Central memory CD4-positive, alpha-beta T cell (primary cell): ENCODE measurements around the gene CXCL16.

Source experiments
- DNase-seq: peaks from one replicate; pipeline ENCODE4 v3.0.0; 2022
- total RNA-seq, 3 experiments: gene quantifications; one replicate each; lab custom pipeline; 2026; lab: John Stamatoyannopoulos, UW

CXCL16 gene, protein sequence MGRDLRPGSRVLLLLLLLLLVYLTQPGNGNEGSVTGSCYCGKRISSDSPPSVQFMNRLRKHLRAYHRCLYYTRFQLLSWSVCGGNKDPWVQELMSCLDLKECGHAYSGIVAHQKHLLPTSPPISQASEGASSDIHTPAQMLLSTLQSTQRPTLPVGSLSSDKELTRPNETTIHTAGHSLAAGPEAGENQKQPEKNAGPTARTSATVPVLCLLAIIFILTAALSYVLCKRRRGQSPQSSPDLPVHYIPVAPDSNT
- 1.5 to 1.9 (median 1.7) reads per million in 3 experiments for total RNA-seq

- peak; percentile 69 for DNase-seq
Measured at GRCh38 chr17:4739122-4740024, at the start of gene CXCL16, which contains the start of gene ZMYND15. CXCL16 (minus strand) TSS chr17:4739928; CDS start chr17:4739339, 589 bp downstream. ZMYND15 (plus strand) TSS chr17:4739833; CDS start chr17:4740549, 716 bp downstream.

- no peak for DNase-seq
Measured at GRCh38 chr17:4788807-4789700, 49.3 kb upstream of the CXCL16 start, which contains the start of gene GLTPD2. GLTPD2 (plus strand) TSS chr17:4788964; CDS start chr17:4789012, 48 bp downstream.

DNA sequence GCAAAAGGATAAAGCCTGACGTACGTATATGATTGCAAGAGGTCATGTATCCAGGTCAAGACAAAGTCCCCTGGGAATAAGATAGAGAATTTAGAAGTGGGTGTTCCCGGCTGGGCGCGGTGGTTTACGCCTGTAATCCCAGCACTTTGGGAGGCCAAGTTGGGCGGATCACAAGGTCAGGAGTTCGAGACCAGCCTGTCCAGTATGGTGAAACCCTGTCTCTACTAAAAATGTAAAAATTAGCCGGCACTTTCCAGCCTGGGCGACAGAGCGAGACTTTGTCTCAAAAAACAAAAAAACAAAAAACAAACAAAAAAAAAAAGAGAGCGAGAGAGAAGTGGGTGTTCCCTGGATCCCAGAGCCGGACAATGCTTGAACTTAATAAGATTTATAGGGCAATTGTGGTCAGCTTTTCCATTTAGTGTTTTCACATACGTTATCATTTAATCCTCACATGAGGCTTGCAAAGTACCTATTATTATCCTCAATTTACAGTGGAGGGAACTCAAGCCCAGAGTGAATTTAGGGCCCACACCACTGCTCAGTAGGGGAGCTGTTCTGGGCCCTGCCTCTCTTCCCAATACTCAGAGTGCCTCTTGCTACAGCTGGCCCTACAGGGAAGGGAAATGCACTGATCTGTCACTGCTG, 48.6 kb upstream of the CXCL16 start:
- DNase-seq = no peak

- DNase-seq = no peak
Measured at GRCh38 chr17:4786516-4786915, 46.8 kb upstream of the CXCL16 start.

DNA sequence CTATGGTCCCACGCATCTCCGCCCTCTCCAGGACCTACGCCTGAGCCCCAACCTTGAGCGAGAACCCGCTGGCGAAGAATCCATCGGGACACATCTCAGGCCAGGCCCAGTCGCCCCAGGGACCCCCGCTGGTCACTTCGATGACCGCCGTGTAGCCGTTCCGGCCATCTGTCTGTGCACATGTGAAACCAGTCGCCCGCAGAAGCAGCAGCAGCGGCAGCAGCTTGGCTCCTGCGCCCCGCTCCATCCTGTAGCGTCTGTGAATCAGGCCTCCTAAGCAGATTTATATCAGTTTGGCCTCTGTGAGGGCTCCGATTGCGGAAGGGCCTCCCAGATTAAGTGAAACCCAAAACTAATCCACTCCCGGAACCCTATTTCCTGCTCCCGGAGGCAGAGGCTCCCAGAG, 46.4 kb upstream of the CXCL16 start, which contains the start of gene VMO1:
TSS of gene VMO1 (minus strand) at position 259 of the 406 bp plus-strand sequence. CDS start at position 247, 12 bp downstream.
- DNase-seq = no peak

GRCh38 chr17:4785311-4786105, 45.8 kb upstream of the CXCL16 start:
- no peak for DNase-seq

DNA sequence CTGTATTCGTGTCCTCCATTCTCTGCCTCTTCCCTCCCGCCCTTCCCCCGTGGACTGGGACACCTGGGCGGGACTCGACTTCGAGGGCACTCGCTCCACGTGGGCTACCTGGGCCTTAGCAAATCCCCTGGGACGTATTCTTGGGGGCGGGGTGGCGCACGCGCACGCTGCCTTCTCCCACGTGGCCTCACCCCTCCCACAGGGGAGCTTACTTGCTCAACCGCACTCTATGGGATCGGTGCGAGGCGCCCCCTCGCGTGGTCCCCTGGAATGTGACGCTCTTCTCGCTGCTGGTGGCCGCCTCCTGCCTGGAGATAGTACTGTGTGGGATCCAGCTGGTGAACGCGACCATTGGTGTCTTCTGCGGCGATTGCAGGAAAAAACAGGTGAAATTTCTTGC, 42.9 kb upstream of the CXCL16 start:
- no peak for DNase-seq

DNA sequence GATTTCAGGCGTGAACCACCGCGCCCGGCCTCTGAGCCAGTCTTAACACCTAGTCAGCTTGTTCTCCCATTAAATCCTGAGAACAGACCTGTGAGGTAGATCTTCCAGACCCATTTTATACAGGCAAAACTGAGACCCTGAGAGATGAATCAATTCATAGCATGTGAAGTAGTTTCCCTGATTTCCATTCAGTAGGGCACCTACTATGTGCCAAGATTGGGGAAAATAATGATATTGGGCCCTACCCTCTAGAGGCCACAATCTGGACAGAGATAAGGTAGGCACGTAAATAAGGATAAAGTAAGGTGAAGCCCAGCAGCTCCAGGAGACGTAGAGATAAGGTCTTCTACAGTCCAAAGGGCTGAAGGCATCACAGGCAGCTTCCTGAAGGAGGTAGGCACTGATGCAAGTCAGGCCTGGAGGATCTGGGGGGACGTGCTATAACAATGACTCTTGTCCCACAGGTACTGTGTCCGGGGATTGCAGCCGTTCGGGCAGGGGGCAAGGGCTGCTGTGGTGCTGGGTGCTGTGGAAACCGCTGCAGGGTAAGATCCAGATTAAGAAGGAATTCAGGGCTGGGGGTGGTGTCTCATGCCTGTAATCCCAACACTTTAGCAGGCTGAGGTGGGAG, 40.7 kb upstream of the CXCL16 start:
- DNase-seq = no peak

GRCh38 chr17:4777969-4778760, 38.4 kb upstream of the CXCL16 start:
- no peak for DNase-seq

DNA sequence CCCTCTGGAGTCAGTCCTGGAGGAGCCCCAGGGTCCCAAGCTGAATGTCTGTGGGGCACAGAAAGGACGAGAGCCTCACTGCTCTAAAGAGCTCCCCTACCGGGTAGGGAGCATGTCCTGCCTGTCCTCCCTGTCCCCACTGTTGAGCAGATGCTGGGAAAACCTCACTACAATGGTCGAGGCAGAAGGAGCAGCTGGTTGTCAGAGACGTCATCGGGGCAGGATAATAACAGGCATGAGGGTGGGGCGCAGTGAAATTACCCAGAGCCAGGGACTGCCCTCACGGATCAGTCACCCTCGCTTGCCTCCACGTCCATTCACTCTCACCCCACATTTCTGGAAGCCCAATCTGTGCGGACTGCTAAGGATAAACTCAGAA, 32.5 kb upstream of the CXCL16 start:
- no peak for DNase-seq

- DNase-seq = no peak
Measured at GRCh38 chr17:4771519-4772234, 31.9 kb upstream of the CXCL16 start, which contains the start of gene TM4SF5. TM4SF5 (plus strand) TSS chr17:4771886; CDS start chr17:4771923, 37 bp downstream.

- no peak for DNase-seq
Measured at GRCh38 chr17:4769628-4770027, 29.9 kb upstream of the CXCL16 start.

GRCh38 chr17:4768298-4768697, 28.6 kb upstream of the CXCL16 start:
- DNase-seq = no peak

- no peak for DNase-seq
Measured at GRCh38 chr17:4766723-4767122, 27.0 kb upstream of the CXCL16 start.

GRCh38 chr17:4766201-4766600, 26.5 kb upstream of the CXCL16 start:
- DNase-seq = no peak

DNA sequence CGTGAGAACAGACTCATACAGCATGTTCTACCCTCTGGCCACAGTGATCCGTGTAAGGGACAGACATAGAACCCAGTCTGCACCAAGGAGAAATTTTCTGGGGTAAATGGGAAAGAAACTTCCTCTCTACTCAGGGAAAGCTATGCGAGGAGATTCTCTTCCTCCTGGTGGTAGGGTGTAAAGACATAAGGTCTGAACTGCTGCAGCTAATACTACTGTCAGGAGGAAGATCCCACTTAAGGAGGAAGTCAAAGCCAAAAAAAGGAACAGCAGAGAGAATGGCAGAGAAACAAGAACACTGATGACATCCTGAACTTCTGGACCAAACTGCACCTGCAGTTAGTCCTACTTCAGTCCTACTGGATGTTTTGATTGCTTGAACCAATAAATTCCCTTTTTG, 24.9 kb upstream of the CXCL16 start:
- no peak for DNase-seq

DNA sequence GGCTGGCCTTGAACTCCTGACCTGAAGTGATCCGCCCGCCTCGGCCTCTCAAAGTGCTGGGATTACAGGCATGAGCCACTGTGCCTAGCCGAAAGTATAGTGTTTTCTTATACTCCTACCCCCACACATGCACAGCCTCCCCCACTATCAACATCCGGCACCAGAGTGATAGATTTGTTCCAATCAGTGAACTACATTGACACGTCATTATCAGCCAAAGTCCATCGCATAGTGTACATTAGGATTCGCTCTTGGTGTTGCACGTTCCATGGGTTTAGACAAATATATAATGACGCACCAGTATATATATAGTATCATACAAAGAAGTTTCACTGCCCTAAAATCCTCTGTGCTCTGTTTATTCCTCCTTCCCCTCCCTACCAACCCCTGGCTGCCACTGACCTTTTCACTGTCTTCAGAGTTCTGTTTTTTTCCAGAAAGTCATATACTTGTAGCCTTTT, 20.1 kb upstream of the CXCL16 start:
- no peak for DNase-seq

- DNase-seq = no peak
Measured at GRCh38 chr17:4753392-4753791, 13.7 kb upstream of the CXCL16 start.

DNA sequence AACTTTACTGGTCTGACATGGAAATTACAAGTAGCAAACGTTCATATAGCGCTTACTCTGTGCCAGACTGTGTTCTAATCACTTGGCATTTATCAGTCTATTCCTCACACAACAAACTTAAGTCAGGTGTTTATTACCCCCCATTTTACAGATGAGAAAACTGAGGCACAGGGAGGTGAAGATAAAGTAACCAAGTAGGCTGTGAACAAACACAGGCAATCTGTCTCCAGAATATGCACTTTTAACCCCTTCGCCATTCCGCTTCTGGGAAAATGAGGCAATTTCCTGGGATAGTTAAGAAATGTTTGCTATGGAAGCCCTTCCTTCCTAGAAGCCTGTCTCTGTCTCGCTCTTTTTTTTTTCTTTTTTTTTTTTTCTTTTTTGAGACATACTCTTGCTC, 12.2 kb upstream of the CXCL16 start:
- DNase-seq = no peak
